Activated CD4-positive, alpha-beta T cell treated with anti-CD3 and anti-CD28 coated beads, Interleukin-2, amount 50 U/mL, for 1 hour (primary cell): ENCODE data around the gene STX18.

Experiments
- DNase-seq: peaks from one replicate; pipeline ENCODE4 v3.0.0-alpha.2; 2020

The STX18 gene

GRCh38 chr4:4415806-4416805 is 125.7 kb downstream of the STX18 start:
- DNase-seq = no peak

DNA sequence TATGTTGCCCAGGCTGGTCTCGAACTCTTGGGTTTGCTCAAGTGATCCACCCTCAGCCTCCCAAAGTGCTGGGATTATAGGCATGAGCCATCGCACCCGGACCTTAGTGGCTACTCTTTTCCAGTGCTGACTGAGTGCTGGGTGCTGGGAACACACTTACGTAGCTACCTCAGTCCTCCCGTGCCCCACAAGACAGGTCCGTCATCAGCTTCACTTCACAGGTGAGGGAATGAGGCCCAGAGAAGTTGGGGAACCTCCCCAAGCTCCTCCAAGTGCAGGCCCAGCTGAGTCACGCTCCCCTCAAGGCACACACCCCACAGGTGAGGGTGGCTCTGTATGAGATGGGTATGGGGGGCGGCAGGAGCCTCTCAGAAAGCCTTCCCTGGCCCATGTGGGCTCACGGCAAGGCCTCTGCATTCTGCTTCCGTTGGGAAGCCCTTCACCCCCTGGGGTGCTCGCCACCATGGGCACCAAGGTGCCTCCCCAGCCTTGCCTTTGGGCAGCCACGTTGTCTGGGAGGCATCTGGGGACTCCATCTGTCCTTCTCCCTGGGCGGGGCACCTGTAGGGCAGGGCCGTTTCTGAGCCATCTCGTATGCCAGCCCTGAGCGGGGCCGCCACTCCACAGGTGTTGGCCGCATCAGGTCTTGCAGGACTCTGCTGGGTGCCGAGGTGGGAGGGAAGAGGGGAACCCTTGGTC is 126.6 kb downstream of the STX18 start:
- no peak for DNase-seq

- DNase-seq = no peak
Observed at GRCh38 chr4:4413806-4414205, 128.0 kb downstream of the STX18 start.

GRCh38 chr4:4413373-4413725 is 128.5 kb downstream of the STX18 start:
- no peak for DNase-seq

GRCh38 chr4:4412641-4413372 is 129.0 kb downstream of the STX18 start:
- no peak for DNase-seq

GRCh38 chr4:4411906-4412305 is 129.9 kb downstream of the STX18 start:
- DNase-seq = no peak

GRCh38 chr4:4410271-4410670 is 131.6 kb downstream of the STX18 start:
- DNase-seq = no peak

- no peak for DNase-seq
Observed at GRCh38 chr4:4409416-4410115, 132.3 kb downstream of the STX18 start.

- no peak for DNase-seq
Observed at GRCh38 chr4:4408576-4409335, 133.1 kb downstream of the STX18 start.

GRCh38 chr4:4408132-4408523 is 133.7 kb downstream of the STX18 start:
- DNase-seq = no peak

DNA sequence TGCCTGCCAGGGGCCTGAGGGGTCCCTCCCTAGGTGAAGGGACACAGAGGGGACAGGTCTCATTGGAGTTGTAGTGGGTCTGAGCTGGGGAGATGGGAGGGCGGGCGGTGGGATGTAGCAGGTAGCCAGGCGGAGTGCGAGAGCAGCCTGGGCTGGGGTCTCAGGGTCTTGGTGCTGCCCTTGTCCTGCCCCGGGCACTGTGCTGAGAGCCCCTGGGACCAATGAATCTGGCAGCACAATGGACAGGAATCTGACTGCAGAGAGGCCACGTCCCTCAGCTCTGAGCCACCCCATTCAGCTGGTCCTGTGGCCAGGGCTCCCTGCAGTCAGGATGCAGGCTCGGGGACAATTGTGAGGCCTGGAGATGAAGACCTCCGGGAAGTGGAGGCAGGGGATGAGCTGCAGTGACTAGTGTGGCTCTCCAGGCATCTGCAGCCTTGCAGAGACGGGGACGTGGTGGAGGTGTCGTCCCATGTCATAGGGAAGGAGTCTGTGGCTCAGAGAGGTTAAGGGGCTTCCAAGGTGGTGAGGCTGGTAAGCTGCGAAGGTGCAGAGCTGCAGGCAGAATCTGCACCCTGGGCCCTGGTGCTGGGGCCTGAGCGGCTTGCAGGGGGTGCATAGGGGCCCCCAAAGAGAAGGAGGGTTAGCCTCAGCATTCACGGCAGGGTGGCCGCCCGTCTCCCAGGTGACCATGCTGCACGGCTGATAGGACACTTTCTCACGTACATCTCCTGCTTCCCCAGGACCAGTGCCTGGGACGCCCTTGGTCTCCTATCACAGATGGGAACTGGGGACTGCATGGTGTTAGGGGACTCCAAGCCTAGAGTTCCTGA is 134.3 kb downstream of the STX18 start:
- DNase-seq = no peak

- no peak for DNase-seq
Observed at GRCh38 chr4:4406455-4407298, 135.2 kb downstream of the STX18 start.

DNA sequence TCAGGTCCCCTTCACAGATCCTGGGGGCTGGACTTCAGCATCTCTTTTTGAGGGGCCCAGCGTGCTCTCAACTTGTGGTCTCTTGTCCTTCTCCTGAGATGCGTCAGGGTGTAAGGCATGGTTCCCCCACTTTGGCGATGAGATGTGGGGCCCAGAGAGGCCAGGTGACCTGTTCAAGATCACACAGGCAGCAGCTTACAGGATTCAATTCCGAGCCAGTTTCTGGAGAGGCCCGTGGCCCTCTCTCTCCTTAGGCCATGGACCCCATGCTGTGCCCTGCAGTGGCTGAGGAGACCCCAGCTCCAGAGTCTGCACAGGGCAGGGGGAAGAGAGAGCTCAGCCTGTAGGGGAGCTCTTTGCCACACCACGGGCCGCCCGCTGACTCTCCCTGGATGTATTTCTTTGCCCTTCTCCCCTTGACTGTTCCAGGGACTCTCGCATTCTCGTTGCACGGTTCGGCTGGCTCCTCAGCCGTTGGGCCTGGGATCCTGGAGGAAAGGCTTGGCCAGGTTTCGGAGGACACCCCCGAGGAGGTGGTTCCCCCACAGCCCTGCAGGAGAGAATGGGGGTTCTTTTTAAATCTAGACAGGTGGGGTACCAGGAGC is 136.4 kb downstream of the STX18 start:
- DNase-seq = no peak

DNA sequence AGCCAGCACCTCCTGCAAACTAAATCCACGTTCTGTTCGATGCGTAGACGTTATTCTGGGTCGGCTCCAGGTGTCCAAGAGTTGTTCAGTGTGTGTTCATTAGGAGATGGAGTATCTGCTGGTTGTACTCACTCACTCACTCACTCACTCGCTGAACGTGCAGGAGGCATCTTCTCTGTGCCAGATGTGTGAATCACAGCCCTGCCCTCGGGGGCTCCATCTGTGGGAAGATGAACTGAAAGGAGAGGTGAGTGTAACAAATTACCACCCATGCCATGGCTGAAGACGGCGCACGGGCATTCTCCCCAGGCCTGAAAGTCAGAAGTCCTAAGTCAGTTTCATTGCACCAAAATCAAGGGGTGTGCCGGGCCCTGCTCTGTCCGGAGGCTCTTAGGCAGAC is 138.9 kb downstream of the STX18 start:
- no peak for DNase-seq

DNA sequence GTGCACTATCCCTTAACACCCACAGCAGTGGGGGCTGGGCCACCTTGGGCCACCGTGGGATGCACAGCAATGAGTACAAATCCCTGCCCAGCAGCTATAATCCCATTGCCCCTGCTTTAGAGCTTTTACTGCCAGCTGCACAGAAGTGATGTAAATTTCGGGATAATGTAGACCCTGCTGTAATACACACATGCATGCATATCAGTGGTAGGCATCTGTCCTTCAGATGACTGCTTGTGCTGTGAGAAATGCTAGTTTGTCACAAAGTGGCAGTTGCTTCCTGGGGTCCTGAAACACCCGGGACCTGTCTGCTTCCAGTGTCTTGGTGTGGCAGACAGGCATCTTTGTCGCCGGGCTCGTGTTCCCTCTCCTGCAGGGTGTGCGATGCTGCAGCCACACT is 140.8 kb downstream of the STX18 start:
- no peak for DNase-seq

- no peak for DNase-seq
Observed at GRCh38 chr4:4398430-4398829, 143.4 kb downstream of the STX18 start.

GRCh38 chr4:4397441-4397819 is 144.4 kb downstream of the STX18 start:
- DNase-seq = no peak

DNA sequence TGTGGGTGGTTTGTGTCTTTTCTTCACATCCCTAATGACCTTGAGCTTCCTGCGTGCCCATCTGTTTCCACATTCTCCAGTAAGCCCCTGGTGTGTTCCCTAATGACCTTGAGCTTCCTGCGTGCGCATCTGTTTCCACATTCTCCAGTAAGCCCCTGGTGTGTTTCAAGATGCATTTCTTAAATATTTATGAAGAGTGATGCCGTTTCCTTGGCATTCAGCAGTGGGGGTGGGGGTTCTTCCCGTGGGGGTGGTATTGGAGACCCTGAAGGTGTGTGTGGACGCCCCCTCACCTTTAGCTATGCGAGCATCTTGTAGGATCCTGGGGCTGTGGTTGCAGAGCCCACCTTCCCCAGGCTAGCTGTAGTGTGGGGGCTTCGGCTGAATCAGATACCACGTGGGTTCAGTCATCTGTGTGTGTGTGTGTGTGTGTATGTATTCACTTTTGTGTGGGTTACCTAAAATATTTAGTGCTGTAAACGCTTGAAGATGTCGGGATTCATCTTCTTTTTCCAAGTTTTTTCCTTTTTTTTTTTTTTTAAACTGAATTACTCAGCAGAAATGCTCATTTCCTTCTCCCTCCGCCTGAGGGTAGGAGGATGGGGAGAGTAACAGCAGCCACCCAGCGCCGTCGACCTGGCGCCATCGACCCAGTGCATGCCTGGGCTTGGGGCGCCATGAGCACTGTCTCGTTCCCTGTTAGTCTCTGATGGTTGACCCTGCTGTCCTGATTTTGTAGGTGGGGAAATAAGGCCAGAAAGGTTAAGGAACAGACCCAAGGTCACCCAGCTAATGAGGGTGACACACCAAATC is 145.0 kb downstream of the STX18 start:
- DNase-seq = no peak
